ENCODE data around the gene HDAC4. TPM values are rescaled to one million over a fixed set of nuclear protein-coding genes. Genes with fewer than 3 reads are reported as not detected.

The HDAC4 gene
- total and polyA plus RNA-seq, 4 donors, result 2.9 to 37.2 (median 4.4) TPM

DNA sequence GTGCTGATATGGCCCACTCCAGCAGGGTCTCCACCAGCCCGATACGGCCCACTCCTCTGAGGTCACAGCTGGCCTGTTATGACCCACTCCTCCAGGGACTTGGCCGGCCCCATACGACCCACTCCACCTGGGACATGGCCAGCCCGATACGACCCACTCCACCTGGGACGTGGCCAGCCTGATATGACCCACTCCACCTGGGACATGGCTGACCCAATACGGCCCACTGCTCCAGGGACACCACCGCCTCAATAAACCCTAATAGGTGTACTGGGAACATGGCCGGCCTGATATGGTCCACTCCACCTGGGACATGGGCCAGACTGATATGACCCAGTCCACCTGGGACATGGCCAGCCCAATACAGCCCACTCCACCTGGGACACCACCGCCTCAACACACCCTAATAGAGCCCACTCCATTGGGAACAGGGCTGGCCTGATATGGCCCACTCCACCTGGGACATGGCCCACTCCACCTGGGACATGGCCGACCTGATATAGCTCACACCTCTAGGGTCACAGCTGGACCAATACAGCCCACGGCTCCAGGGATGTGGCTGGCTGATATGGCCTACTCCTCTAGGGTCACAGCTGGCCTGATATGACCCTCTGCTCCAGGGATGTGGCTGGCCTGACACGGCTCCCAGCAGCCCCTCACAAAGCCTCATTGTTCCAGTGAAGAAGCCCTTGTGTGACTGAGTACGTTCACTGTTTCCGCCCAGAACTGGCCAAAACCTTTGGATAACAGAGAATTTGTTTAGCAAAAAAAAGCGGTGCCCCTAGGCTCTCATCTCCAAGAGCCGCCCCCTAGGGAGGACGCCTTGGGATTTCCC is 245.6 kb downstream of the HDAC4 start:
- Histone ChIP-seq H3K4me3 (ENCODE audit: low read depth in 1 of 3, low read length in 3 of 3) (no peak overlapping the region), H3K9me3 (ENCODE audit: control insufficient read depth in 4 of 4, low read length in 3 of 4) (no peaks in the 10 kb centered on the region), H3K27ac (ENCODE audit: low read depth in 1 of 2, low read length in 2 of 2) (no peak overlapping the region), H3K36me3 (ENCODE audit: control insufficient read depth in 4 of 4, insufficient read depth in 3 of 4, low read depth in 1 of 4, low read length in 3 of 4) (peaks cover 7 to 45% (median 11%) of the 10 kb centered on the region in 4 donors), H3K9ac (ENCODE audit: low read depth in 1 of 2, low read length in 2 of 2) (no peak overlapping the region), H3K27me3 (ENCODE audit: control insufficient read depth in 4 of 4, insufficient read depth in 4 of 4, low read length in 3 of 4) (no peaks in the 10 kb centered on the region), H3K4me1 (ENCODE audit: control insufficient read depth in 4 of 4, insufficient read depth in 4 of 4, low read length in 3 of 4) (no peaks in the 10 kb centered on the region)
- 87% methylated on average over 19 of the region's 19 CpGs for WGBS
- TF ChIP-seq JUND (IDR thresholded peaks at IDR 0.05) (no peak), HNF4G (IDR thresholded peaks at IDR 0.05) (no peak), TAF1 (conservative IDR thresholded peaks at IDR 0.05) (no peak), HNF4A (conservative IDR thresholded peaks at IDR 0.05) (no peak), GABPA (IDR thresholded peaks at IDR 0.05 in 1 of 2, conservative IDR thresholded peaks at IDR 0.05 in 1 of 2) (no peak), FOXA2 (IDR thresholded peaks at IDR 0.05) (no peak)
- TF ChIP-seq, protein P1, sequence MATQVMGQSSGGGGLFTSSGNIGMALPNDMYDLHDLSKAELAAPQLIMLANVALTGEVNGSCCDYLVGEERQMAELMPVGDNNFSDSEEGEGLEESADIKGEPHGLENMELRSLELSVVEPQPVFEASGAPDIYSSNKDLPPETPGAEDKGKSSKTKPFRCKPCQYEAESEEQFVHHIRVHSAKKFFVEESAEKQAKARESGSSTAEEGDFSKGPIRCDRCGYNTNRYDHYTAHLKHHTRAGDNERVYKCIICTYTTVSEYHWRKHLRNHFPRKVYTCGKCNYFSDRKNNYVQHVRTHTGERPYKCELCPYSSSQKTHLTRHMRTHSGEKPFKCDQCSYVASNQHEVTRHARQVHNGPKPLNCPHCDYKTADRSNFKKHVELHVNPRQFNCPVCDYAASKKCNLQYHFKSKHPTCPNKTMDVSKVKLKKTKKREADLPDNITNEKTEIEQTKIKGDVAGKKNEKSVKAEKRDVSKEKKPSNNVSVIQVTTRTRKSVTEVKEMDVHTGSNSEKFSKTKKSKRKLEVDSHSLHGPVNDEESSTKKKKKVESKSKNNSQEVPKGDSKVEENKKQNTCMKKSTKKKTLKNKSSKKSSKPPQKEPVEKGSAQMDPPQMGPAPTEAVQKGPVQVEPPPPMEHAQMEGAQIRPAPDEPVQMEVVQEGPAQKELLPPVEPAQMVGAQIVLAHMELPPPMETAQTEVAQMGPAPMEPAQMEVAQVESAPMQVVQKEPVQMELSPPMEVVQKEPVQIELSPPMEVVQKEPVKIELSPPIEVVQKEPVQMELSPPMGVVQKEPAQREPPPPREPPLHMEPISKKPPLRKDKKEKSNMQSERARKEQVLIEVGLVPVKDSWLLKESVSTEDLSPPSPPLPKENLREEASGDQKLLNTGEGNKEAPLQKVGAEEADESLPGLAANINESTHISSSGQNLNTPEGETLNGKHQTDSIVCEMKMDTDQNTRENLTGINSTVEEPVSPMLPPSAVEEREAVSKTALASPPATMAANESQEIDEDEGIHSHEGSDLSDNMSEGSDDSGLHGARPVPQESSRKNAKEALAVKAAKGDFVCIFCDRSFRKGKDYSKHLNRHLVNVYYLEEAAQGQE (IDR thresholded peaks at IDR 0.05), result no peak
- DNase-seq (ENCODE audit: low spot score), result no peak

DNA sequence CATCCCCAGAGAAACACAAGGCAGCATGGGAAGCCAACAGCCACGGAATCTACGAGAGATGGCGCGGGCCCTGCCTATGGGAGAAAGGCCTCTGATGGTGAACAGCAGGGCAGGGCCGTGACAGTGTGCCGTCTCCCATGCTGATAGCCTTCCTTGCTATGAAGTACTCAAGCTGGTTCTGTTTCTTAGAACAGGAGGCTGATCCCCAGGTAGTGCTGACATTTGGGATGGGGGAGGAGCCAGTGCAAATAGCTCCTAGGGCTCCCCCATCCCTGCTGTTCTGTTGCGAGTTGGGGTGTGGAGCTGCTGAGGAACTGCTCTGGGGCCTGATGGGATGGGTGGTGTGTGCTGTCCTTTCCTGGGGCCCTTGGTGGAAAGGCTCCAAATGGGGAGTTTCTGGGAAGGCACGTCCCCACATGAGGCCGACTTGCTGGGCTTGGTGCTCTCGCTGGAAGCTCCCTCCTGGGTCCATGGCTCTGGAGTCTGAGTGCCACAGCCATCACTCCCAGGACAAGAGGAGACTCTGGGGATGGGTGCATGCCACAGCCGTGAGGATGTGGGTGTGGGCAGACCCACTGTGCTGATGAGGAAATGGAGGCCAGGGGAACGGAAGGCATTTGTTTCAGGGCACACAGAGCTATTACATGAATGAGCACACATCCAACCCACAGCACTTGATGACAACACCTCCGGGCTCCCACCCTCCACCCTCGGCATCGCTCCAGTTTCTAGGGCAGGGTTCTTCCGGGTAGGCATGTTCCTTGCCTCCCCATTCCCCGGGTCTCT is 246.8 kb downstream of the HDAC4 start:
- Histone ChIP-seq H3K27ac (ENCODE audit: low read depth in 1 of 2, low read length in 2 of 2) (no peak overlapping the region), H3K4me3 (ENCODE audit: low read depth in 1 of 3, low read length in 3 of 3) (no peak overlapping the region), H3K4me1 (ENCODE audit: control insufficient read depth in 4 of 4, insufficient read depth in 4 of 4, low read length in 3 of 4) (no peaks in the 10 kb centered on the region), H3K27me3 (ENCODE audit: control insufficient read depth in 4 of 4, insufficient read depth in 4 of 4, low read length in 3 of 4) (no peaks in the 10 kb centered on the region), H3K9me3 (ENCODE audit: control insufficient read depth in 4 of 4, low read length in 3 of 4) (no peaks in the 10 kb centered on the region), H3K9ac (ENCODE audit: low read depth in 1 of 2, low read length in 2 of 2) (no peak overlapping the region), H3K36me3 (ENCODE audit: control insufficient read depth in 4 of 4, insufficient read depth in 3 of 4, low read depth in 1 of 4, low read length in 3 of 4) (peaks cover 7 to 44% (median 11%) of the 10 kb centered on the region in 4 donors)
- no peak for TF ChIP-seq TAF1 (conservative IDR thresholded peaks at IDR 0.05)
- no peak for TF ChIP-seq EGR1 (IDR thresholded peaks at IDR 0.05; ENCODE audit: low read depth in 2 of 2)
- no peak for TF ChIP-seq RAD21 (IDR thresholded peaks at IDR 0.05)
- no peak for TF ChIP-seq HNF4G (IDR thresholded peaks at IDR 0.05)
- TF ChIP-seq, protein P1 (IDR thresholded peaks at IDR 0.05), result no peak
- TF ChIP-seq, protein P2, sequence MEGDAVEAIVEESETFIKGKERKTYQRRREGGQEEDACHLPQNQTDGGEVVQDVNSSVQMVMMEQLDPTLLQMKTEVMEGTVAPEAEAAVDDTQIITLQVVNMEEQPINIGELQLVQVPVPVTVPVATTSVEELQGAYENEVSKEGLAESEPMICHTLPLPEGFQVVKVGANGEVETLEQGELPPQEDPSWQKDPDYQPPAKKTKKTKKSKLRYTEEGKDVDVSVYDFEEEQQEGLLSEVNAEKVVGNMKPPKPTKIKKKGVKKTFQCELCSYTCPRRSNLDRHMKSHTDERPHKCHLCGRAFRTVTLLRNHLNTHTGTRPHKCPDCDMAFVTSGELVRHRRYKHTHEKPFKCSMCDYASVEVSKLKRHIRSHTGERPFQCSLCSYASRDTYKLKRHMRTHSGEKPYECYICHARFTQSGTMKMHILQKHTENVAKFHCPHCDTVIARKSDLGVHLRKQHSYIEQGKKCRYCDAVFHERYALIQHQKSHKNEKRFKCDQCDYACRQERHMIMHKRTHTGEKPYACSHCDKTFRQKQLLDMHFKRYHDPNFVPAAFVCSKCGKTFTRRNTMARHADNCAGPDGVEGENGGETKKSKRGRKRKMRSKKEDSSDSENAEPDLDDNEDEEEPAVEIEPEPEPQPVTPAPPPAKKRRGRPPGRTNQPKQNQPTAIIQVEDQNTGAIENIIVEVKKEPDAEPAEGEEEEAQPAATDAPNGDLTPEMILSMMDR (IDR thresholded peaks at IDR 0.05; ENCODE audit: low read depth, low read length, missing input control), result no peak
- TF ChIP-seq, protein P3, sequence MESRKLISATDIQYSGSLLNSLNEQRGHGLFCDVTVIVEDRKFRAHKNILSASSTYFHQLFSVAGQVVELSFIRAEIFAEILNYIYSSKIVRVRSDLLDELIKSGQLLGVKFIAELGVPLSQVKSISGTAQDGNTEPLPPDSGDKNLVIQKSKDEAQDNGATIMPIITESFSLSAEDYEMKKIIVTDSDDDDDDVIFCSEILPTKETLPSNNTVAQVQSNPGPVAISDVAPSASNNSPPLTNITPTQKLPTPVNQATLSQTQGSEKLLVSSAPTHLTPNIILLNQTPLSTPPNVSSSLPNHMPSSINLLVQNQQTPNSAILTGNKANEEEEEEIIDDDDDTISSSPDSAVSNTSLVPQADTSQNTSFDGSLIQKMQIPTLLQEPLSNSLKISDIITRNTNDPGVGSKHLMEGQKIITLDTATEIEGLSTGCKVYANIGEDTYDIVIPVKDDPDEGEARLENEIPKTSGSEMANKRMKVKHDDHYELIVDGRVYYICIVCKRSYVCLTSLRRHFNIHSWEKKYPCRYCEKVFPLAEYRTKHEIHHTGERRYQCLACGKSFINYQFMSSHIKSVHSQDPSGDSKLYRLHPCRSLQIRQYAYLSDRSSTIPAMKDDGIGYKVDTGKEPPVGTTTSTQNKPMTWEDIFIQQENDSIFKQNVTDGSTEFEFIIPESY (IDR thresholded peaks at IDR 0.05), result no peak
- no peak for TF ChIP-seq RXRA (IDR thresholded peaks at IDR 0.05)
- TF ChIP-seq, protein P4, sequence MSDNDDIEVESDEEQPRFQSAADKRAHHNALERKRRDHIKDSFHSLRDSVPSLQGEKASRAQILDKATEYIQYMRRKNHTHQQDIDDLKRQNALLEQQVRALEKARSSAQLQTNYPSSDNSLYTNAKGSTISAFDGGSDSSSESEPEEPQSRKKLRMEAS (IDR thresholded peaks at IDR 0.05), result no peak
- TF ChIP-seq HNF4A (conservative IDR thresholded peaks at IDR 0.05), result no peak
- TF ChIP-seq JUND (IDR thresholded peaks at IDR 0.05), result no peak
- no peak for TF ChIP-seq NR2F2 (IDR thresholded peaks at IDR 0.05)
- TF ChIP-seq FOXA1 (IDR thresholded peaks at IDR 0.05), result no peak
- TF ChIP-seq FOXA2 (IDR thresholded peaks at IDR 0.05), result no peak
- 88% methylated on average over 17 of the region's 17 CpGs for WGBS
- no peak for DNase-seq (ENCODE audit: low spot score)
